Activated T-cell treated with anti-CD3 and anti-CD28 coated beads, Interleukin-2, amount 50 U/mL, for 72 hours (primary cell): ENCODE results near the gene WSB1. TPM values are rescaled to one million over a fixed set of nuclear protein-coding genes. Genes with fewer than 3 reads are reported as not detected.

Source experiments
- ATAC-seq, 2 donors: fragments of 150-1000 bp; cut with Tn5 transposase; replicated peaks in 1 of 2; 2 replicates each; pipeline ENCODE4 v1.10.0; 2021; ENCODE audit warnings: moderate library complexity in 2 of 2, mild to moderate bottlenecking in 1 of 2
- DNase-seq, 2 donors: peaks; one replicate each; pipeline ENCODE4 v3.0.0; 2021 to 2022; ENCODE audit warnings: mixed read lengths in 1 of 2
- H3K27ac Mint-ChIP-seq: one replicate; pipeline ENCODE4 v1.8.0; 2022; ENCODE audit warnings: mild to moderate bottlenecking, moderate library complexity, mixed read lengths
- H3K27me3 Mint-ChIP-seq: one replicate; pipeline ENCODE4 v1.8.0; 2022; ENCODE audit warnings: low read depth, mixed read lengths
- H3K36me3 Mint-ChIP-seq, 2 donors: one replicate each; pipeline ENCODE4 v1.8.0; 2022; ENCODE audit warnings: mixed read lengths in 2 of 2, mild to moderate bottlenecking in 1 of 2; ENCODE audit not compliant: insufficient read depth in 2 of 2
- H3K4me1 Mint-ChIP-seq: one replicate; pipeline ENCODE4 v1.8.0; 2022; ENCODE audit warnings: low read depth, mixed read lengths
- H3K4me3 Mint-ChIP-seq, 2 donors: one replicate each; pipeline ENCODE4 v1.8.0; 2022; ENCODE audit warnings: mild to moderate bottlenecking in 2 of 2, mixed read lengths in 2 of 2, moderate library complexity in 2 of 2
- H3K9me3 Mint-ChIP-seq, 2 donors: one replicate each; pipeline ENCODE4 v1.8.0; 2022; ENCODE audit warnings: mixed read lengths in 2 of 2
- total RNA-seq, 2 donors: library from RNA; stranded (reverse); gene quantifications; one replicate each; pipeline ENCODE4 v1.2.3, GENCODE V29; 2022

Gene WSB1
- total RNA-seq, 2 donors from 2014 or later, result 104 to 126 TPM

GRCh38 chr17:27353033-27353460 lies 59.1 kb downstream of the WSB1 start:
- peak overlapping the region; percentile 68 to 71 for H3K4me3 Mint-ChIP-seq
- H3K27me3 Mint-ChIP-seq, result peaks cover 7% of the 10 kb centered on the region
- DNase-seq, result no peak

GRCh38 chr17:27353461-27354050 lies 59.6 kb downstream of the WSB1 start:
- peaks cover 7% of the 10 kb centered on the region for H3K27me3 Mint-ChIP-seq
- peak overlapping the region; percentile 61 for H3K27ac Mint-ChIP-seq
- peaks cover 0 to 1% of the 10 kb centered on the region in 2 donors for H3K36me3 Mint-ChIP-seq
- peaks cover 35% of the 10 kb centered on the region for H3K4me1 Mint-ChIP-seq
- H3K4me3 Mint-ChIP-seq, result peak overlapping the region; percentile 68 to 71
- ATAC-seq (peak; percentile 92 to 93), DNase-seq (peak; percentile 88 to 94)
- no peaks in the 10 kb centered on the region for H3K9me3 Mint-ChIP-seq

More at GRCh38 chr17:27353033-27353460, 59.1 kb downstream of the WSB1 start:
- H3K36me3 Mint-ChIP-seq, result peaks cover 0 to 1% of the 10 kb centered on the region in 2 donors
- H3K27ac Mint-ChIP-seq, result no peak overlapping the region
- ATAC-seq, result no peak
- H3K9me3 Mint-ChIP-seq, result no peaks in the 10 kb centered on the region
- peaks cover 40% of the 10 kb centered on the region for H3K4me1 Mint-ChIP-seq

GRCh38 chr17:27354051-27354490 lies 60.2 kb downstream of the WSB1 start:
- DNase-seq (no peak), ATAC-seq (no peak)
- H3K4me1 Mint-ChIP-seq, result peaks cover 33% of the 10 kb centered on the region
- H3K27me3 Mint-ChIP-seq, result peaks cover 7% of the 10 kb centered on the region
- no peaks in the 10 kb centered on the region for H3K9me3 Mint-ChIP-seq
- no peak overlapping the region for H3K27ac Mint-ChIP-seq
- peaks cover 0 to 1% of the 10 kb centered on the region in 2 donors for H3K36me3 Mint-ChIP-seq
- H3K4me3 Mint-ChIP-seq, result peak overlapping the region; percentile 68 to 71

- H3K4me3 Mint-ChIP-seq, result peak overlapping the region; percentile 68 to 71
- H3K27ac Mint-ChIP-seq, result no peak overlapping the region
- ATAC-seq (no peak), DNase-seq (no peak)
- H3K4me1 Mint-ChIP-seq, result peaks cover 33% of the 10 kb centered on the region
- H3K9me3 Mint-ChIP-seq, result no peaks in the 10 kb centered on the region
- peaks cover 7% of the 10 kb centered on the region for H3K27me3 Mint-ChIP-seq
- peaks cover 0 to 1% of the 10 kb centered on the region in 2 donors for H3K36me3 Mint-ChIP-seq
Observed at GRCh38 chr17:27354491-27355081, 60.7 kb downstream of the WSB1 start.

- Mint-ChIP-seq H3K4me1 (peaks cover 33% of the 10 kb centered on the region), H3K36me3 (peaks cover 0 to 1% of the 10 kb centered on the region in 2 donors), H3K9me3 (no peaks in the 10 kb centered on the region), H3K27ac (no peak overlapping the region), H3K27me3 (peaks cover 7% of the 10 kb centered on the region), H3K4me3 (no peak overlapping the region)
- ATAC-seq (no peak), DNase-seq (no peak)
Observed at GRCh38 chr17:27355419-27355818, 61.5 kb downstream of the WSB1 start.

- ATAC-seq (no peak), DNase-seq (no peak)
- H3K27me3 Mint-ChIP-seq, result peaks cover 7% of the 10 kb centered on the region
- H3K27ac Mint-ChIP-seq, result no peak overlapping the region
- H3K4me1 Mint-ChIP-seq, result peaks cover 33% of the 10 kb centered on the region
- no peak overlapping the region for H3K4me3 Mint-ChIP-seq
- peaks cover 0 to 1% of the 10 kb centered on the region in 2 donors for H3K36me3 Mint-ChIP-seq
- H3K9me3 Mint-ChIP-seq, result no peaks in the 10 kb centered on the region
Observed at GRCh38 chr17:27356091-27356705, 62.3 kb downstream of the WSB1 start.

- no peak for DNase-seq
- peaks cover 24% of the 10 kb centered on the region for H3K4me1 Mint-ChIP-seq
- peaks cover 7% of the 10 kb centered on the region for H3K27me3 Mint-ChIP-seq
- no peak overlapping the region for H3K27ac Mint-ChIP-seq
- H3K9me3 Mint-ChIP-seq, result no peaks in the 10 kb centered on the region
- ATAC-seq, result no peak
- H3K4me3 Mint-ChIP-seq, result no peak overlapping the region
- H3K36me3 Mint-ChIP-seq, result peaks cover 0 to 1% of the 10 kb centered on the region in 2 donors
Observed at GRCh38 chr17:27357236-27357635, 63.3 kb downstream of the WSB1 start.

- H3K27me3 Mint-ChIP-seq, result peaks cover 7% of the 10 kb centered on the region
- peaks cover 8% of the 10 kb centered on the region for H3K4me1 Mint-ChIP-seq
Observed at GRCh38 chr17:27360507-27360906, 66.6 kb downstream of the WSB1 start.

GRCh38 chr17:27361695-27362094 lies 67.8 kb downstream of the WSB1 start:
- Mint-ChIP-seq H3K9me3 (no peaks in the 10 kb centered on the region), H3K36me3 (no peaks in the 10 kb centered on the region), H3K27me3 (peaks cover 7% of the 10 kb centered on the region), H3K4me3 (no peak overlapping the region), H3K27ac (no peak overlapping the region), H3K4me1 (peaks cover under 1% of the 10 kb centered on the region)
- no peak for DNase-seq
- no peak for ATAC-seq

More at GRCh38 chr17:27360507-27360906, 66.6 kb downstream of the WSB1 start:
- H3K27ac Mint-ChIP-seq, result no peak overlapping the region
- no peaks in the 10 kb centered on the region for H3K36me3 Mint-ChIP-seq
- no peak overlapping the region for H3K4me3 Mint-ChIP-seq
- DNase-seq (no peak), ATAC-seq (no peak)
- H3K9me3 Mint-ChIP-seq, result no peaks in the 10 kb centered on the region

- DNase-seq (no peak), ATAC-seq (no peak)
- no peak overlapping the region for H3K27ac Mint-ChIP-seq
- no peaks in the 10 kb centered on the region for H3K9me3 Mint-ChIP-seq
- H3K27me3 Mint-ChIP-seq, result peaks cover under 1% of the 10 kb centered on the region
- H3K36me3 Mint-ChIP-seq, result no peaks in the 10 kb centered on the region
- no peaks in the 10 kb centered on the region for H3K4me1 Mint-ChIP-seq
- H3K4me3 Mint-ChIP-seq, result no peak overlapping the region
Observed at GRCh38 chr17:27362503-27362902, 68.6 kb downstream of the WSB1 start.

GRCh38 chr17:27362909-27363308 lies 69.0 kb downstream of the WSB1 start:
- no peak overlapping the region for H3K4me3 Mint-ChIP-seq
- no peak overlapping the region for H3K27ac Mint-ChIP-seq
- no peak for ATAC-seq
- H3K27me3 Mint-ChIP-seq, result no peaks in the 10 kb centered on the region
- DNase-seq, result no peak
- H3K9me3 Mint-ChIP-seq, result no peaks in the 10 kb centered on the region
- no peaks in the 10 kb centered on the region for H3K36me3 Mint-ChIP-seq
- H3K4me1 Mint-ChIP-seq, result no peaks in the 10 kb centered on the region

GRCh38 chr17:27363326-27363725 lies 69.4 kb downstream of the WSB1 start:
- ATAC-seq, result no peak
- Mint-ChIP-seq H3K27me3 (no peaks in the 10 kb centered on the region), H3K36me3 (no peaks in the 10 kb centered on the region), H3K4me1 (no peaks in the 10 kb centered on the region), H3K4me3 (no peak overlapping the region), H3K9me3 (no peaks in the 10 kb centered on the region), H3K27ac (no peak overlapping the region)
- DNase-seq, result no peak
